H9 (cell line): Measurements from ENCODE around the gene COL4A4. TPM values are rescaled to one million over a fixed set of nuclear protein-coding genes. Genes with fewer than 3 reads are reported as not detected.

ENCODE experiments used
- DNase-seq: peaks from one replicate; pipeline ENCODE4 v3.0.0-alpha.2; 2017
- H2AFZ ChIP-seq: one replicate; pipeline ENCODE4 v1.6.1; 2013; ENCODE audit warnings: mild to moderate bottlenecking, low read length, control low read depth, moderate library complexity
- H2AK5ac ChIP-seq: 2 replicates; pipeline ENCODE4 v1.6.1; 2013; ENCODE audit warnings: low read length, control low read depth, mixed read lengths; ENCODE audit not compliant: insufficient read length
- H2BK120ac ChIP-seq: one replicate; pipeline ENCODE4 v1.6.1; 2013; ENCODE audit warnings: low read depth, mild to moderate bottlenecking, low read length, control low read depth, inconsistent platforms; ENCODE audit not compliant: poor library complexity, severe bottlenecking
- H2BK12ac ChIP-seq: 2 replicates; pipeline ENCODE4 v1.6.1; 2013; ENCODE audit warnings: low read length, control low read depth, mixed read lengths, low read depth; ENCODE audit not compliant: insufficient read length
- H2BK15ac ChIP-seq: 2 replicates; pipeline ENCODE4 v1.6.1; 2013; ENCODE audit warnings: low read depth, low read length, control low read depth
- H2BK20ac ChIP-seq: one replicate; pipeline ENCODE4 v1.6.1; 2013; ENCODE audit warnings: low read depth, mild to moderate bottlenecking, low read length, control low read depth, inconsistent platforms; ENCODE audit not compliant: poor library complexity, severe bottlenecking
- H2BK5ac ChIP-seq: 2 replicates; pipeline ENCODE4 v1.6.1; 2013; ENCODE audit warnings: low read length, control low read depth, mixed read lengths; ENCODE audit not compliant: insufficient read length
- H3K14ac ChIP-seq: 2 replicates; pipeline ENCODE4 v1.6.1; 2013; ENCODE audit warnings: low read length, control low read depth; ENCODE audit not compliant: insufficient read depth
- H3K18ac ChIP-seq: 2 replicates; pipeline ENCODE4 v1.6.1; 2013; ENCODE audit warnings: low read depth, mild to moderate bottlenecking, mixed read lengths, low read length, control low read depth; ENCODE audit not compliant: insufficient read length
- H3K23ac ChIP-seq: 2 replicates; pipeline ENCODE4 v1.6.1; 2013; ENCODE audit warnings: low read length, control low read depth, mixed read lengths, low read depth; ENCODE audit not compliant: insufficient read length
- H3K23me2 ChIP-seq: 2 replicates; pipeline ENCODE4 v1.6.1; 2013; ENCODE audit warnings: low read depth, mild to moderate bottlenecking, mixed read lengths, low read length, control low read depth; ENCODE audit not compliant: insufficient read length, poor library complexity, severe bottlenecking
- H3K27ac ChIP-seq: 2 replicates; pipeline ENCODE4 v1.5.1; 2013; ENCODE audit warnings: low read length, control low read depth, mixed read lengths, low read depth; ENCODE audit not compliant: insufficient read length
- H3K27me3 ChIP-seq: 2 replicates; pipeline ENCODE4 v1.6.1; 2013; ENCODE audit warnings: low read length, control low read depth, inconsistent platforms; ENCODE audit not compliant: insufficient read depth
- H3K4ac ChIP-seq: 2 replicates; pipeline ENCODE4 v1.6.1; 2013; ENCODE audit warnings: low read depth, mild to moderate bottlenecking, control low read depth, inconsistent platforms, low read length, moderate library complexity
- H3K4me1 ChIP-seq: 2 replicates; pipeline ENCODE4 v1.6.1; 2013; ENCODE audit warnings: low read length, control low read depth, inconsistent platforms; ENCODE audit not compliant: insufficient read depth
- H3K4me2 ChIP-seq: 2 replicates; pipeline ENCODE4 v1.6.1; 2013; ENCODE audit warnings: low read length, control low read depth, mixed read lengths; ENCODE audit not compliant: insufficient read length, insufficient read depth
- H3K56ac ChIP-seq: 2 replicates; pipeline ENCODE4 v1.6.1; 2013; ENCODE audit warnings: low read depth, mild to moderate bottlenecking, mixed read lengths, low read length, control low read depth; ENCODE audit not compliant: insufficient read length
- H3K79me1 ChIP-seq: 2 replicates; pipeline ENCODE4 v1.6.1; 2013; ENCODE audit warnings: low read depth, mild to moderate bottlenecking, moderate library complexity, low read length, control low read depth, inconsistent platforms; ENCODE audit not compliant: insufficient read depth, poor library complexity, severe bottlenecking
- H3K79me2 ChIP-seq: 2 replicates; pipeline ENCODE4 v1.6.1; 2013; ENCODE audit warnings: low read length, control low read depth, inconsistent platforms; ENCODE audit not compliant: insufficient read depth
- H3K9ac ChIP-seq: 2 replicates; pipeline ENCODE4 v1.6.1; 2013; ENCODE audit warnings: low read length, control low read depth, mixed read lengths; ENCODE audit not compliant: insufficient read length; ENCODE audit errors: extremely low read depth
- H3K9me3 ChIP-seq: one replicate; pipeline ENCODE4 v1.6.1; 2013; ENCODE audit warnings: low read depth, low read length, inconsistent platforms; ENCODE audit not compliant: control insufficient read depth
- H3T11ph ChIP-seq: one replicate; pipeline ENCODE4 v1.6.1; 2013; ENCODE audit warnings: mild to moderate bottlenecking, low read length, control low read depth, inconsistent platforms
- H4K20me1 ChIP-seq: one replicate; pipeline ENCODE4 v1.6.1; 2013; ENCODE audit not compliant: control insufficient read depth, insufficient read length, insufficient read depth
- H4K5ac ChIP-seq: 2 replicates; pipeline ENCODE4 v1.6.1; 2013; ENCODE audit warnings: low read depth, mild to moderate bottlenecking, mixed read lengths, low read length, control low read depth; ENCODE audit not compliant: insufficient read length
- H4K8ac ChIP-seq: replicated peaks from 2 replicates; pipeline ENCODE4 v1.6.1; 2013; ENCODE audit warnings: low read length, control low read depth, mixed read lengths, low read depth; ENCODE audit not compliant: insufficient read length
- H4K91ac ChIP-seq: 2 replicates; pipeline ENCODE4 v1.6.1; 2013; ENCODE audit warnings: low read depth, mild to moderate bottlenecking, moderate library complexity, mixed read lengths, low read length, control low read depth; ENCODE audit not compliant: insufficient read length
- H3K27ac Mint-ChIP-seq, 3 experiments: 2 replicates in 2 of 3; 3 replicates in 1 of 3; pipeline ENCODE4 v1.8.0; 2020 to 2021; ENCODE audit warnings: mixed read lengths in 3 of 3, mild to moderate bottlenecking in 1 of 3, moderate library complexity in 1 of 3
- H3K27me3 Mint-ChIP-seq: 2 replicates; pipeline ENCODE4 v1.8.0; 2021; ENCODE audit warnings: low read depth, mild to moderate bottlenecking, moderate library complexity, mixed read lengths
- H3K36me3 Mint-ChIP-seq, 3 experiments: 2 replicates in 2 of 3; 3 replicates in 1 of 3; pipeline ENCODE4 v1.8.0; 2020 to 2021; ENCODE audit warnings: low read depth in 3 of 3, mixed read lengths in 3 of 3; ENCODE audit not compliant: insufficient read depth in 1 of 3
- H3K4me1 Mint-ChIP-seq, 2 experiments: 2 replicates each; pipeline ENCODE4 v1.8.0; 2020; ENCODE audit warnings: mixed read lengths in 2 of 2
- H3K4me3 Mint-ChIP-seq, 2 experiments: 2 replicates in 1 of 2; 3 replicates in 1 of 2; pipeline ENCODE4 v1.8.0; 2020 to 2021; ENCODE audit warnings: mild to moderate bottlenecking in 2 of 2, mixed read lengths in 2 of 2, moderate library complexity in 1 of 2
- H3K9me3 Mint-ChIP-seq, 2 experiments: 2 replicates in 1 of 2; 3 replicates in 1 of 2; pipeline ENCODE4 v1.8.0; 2020; ENCODE audit warnings: mild to moderate bottlenecking in 2 of 2, mixed read lengths in 2 of 2, moderate library complexity in 1 of 2
- CTCF ChIP-seq: fragments of 200-600 bp; sonication (generic); conservative IDR thresholded peaks from 3 replicates; pipeline ENCODE4 v1.8.0; 2021; ENCODE audit warnings: antibody characterized with exemption, mild to moderate bottlenecking
- WGBS: extraction: QIAGEN DNeasy Blood & Tissue Kit; methylation state at CpG from one replicate; pipeline ENCODE4 v1.1.7; 2013; ENCODE audit warnings: missing lambda C conversion rate, low lambda C conversion rate, mixed read lengths; ENCODE audit not compliant: insufficient read length; ENCODE audit errors: extremely low coverage; 5-methylcytosine and 5-hydroxymethylcytosine counted together
- total RNA-seq: library from RNA; stranded (reverse); gene quantifications from 2 replicates; pipeline ENCODE4 v1.2.1, GENCODE V29; 2021

COL4A4 gene
- total RNA-seq, 1 experiment from 2014 or later, result 0.92 TPM

GRCh38 chr2:227124811-227125210 is 39.2 kb downstream of the COL4A4 start:
- Histone ChIP-seq H3K18ac (no peak overlapping the region), H3K23me2 (no peaks in the 10 kb centered on the region), H3K23ac (no peak overlapping the region), H4K20me1 (no peaks in the 10 kb centered on the region), H3K9me3 (no peaks in the 10 kb centered on the region), H3K56ac (no peak overlapping the region), H3T11ph (no peak overlapping the region), H4K91ac (no peak overlapping the region), H3K4me2 (no peak overlapping the region), H2BK12ac (no peak overlapping the region), H3K27me3 (no peaks in the 10 kb centered on the region), H4K8ac (no peak overlapping the region), H2BK5ac (no peak overlapping the region), H3K9ac (no peak overlapping the region), H3K79me1 (no peaks in the 10 kb centered on the region), H4K5ac (no peak overlapping the region), H3K27ac (no peak overlapping the region), H2AK5ac (no peak overlapping the region), H3K4me1 (no peaks in the 10 kb centered on the region), H2AFZ (no peak overlapping the region), H3K4ac (no peak overlapping the region), H3K14ac (no peak overlapping the region), H3K79me2 (no peaks in the 10 kb centered on the region), H2BK15ac (no peak overlapping the region), H2BK20ac (no peak overlapping the region), H2BK120ac (no peak overlapping the region)
- Mint-ChIP-seq H3K9me3 (no peaks in the 10 kb centered on the region), H3K4me3 (no peak overlapping the region), H3K27ac (no peak overlapping the region), H3K36me3 (no peaks in the 10 kb centered on the region), H3K4me1 (peaks cover 2 to 5% of the 10 kb centered on the region in 2 experiments; a peak in 1 of 4 replicates), H3K27me3 (no peaks in the 10 kb centered on the region; the same call in none of the 2 replicates)
- TF ChIP-seq CTCF, result no peak
- no CpG with 5 or more reads among the region's 2 CpGs for WGBS
- DNase-seq, result no peak
